Gastrocnemius medialis (tissue), 4 donors: ENCODE results near the gene LPAR3. TPM values are rescaled to one million over a fixed set of nuclear protein-coding genes. Genes with fewer than 3 reads are reported as not detected.

Experiments
- ATAC-seq, 2 donors: fragments of 150-250 bp; one replicate each; pipeline ENCODE4 v1.9.1; 2016
- DNase-seq, 2 donors: peaks; one replicate each; pipeline ENCODE4 v3.0.0-alpha.2; 2019
- H3K27ac ChIP-seq, 4 donors: fragments of 200-600 bp; sonication (generic); 1 replicate in 1 of 4; 2 replicates in 3 of 4; pipeline ENCODE4 v1.5.1; 2016 to 2018; ENCODE audit warnings: mild to moderate bottlenecking in 2 of 4, moderate library complexity in 1 of 4
- H3K27me3 ChIP-seq, 3 donors: fragments of 200-600 bp; sonication (generic) in 2 of 3; 1 replicate in 1 of 3; 2 replicates in 2 of 3; pipeline versions ENCODE4 v1.5.1 to v1.6.0; 2016 to 2019; ENCODE audit warnings: mild to moderate bottlenecking in 1 of 3, moderate library complexity in 1 of 3
- H3K36me3 ChIP-seq, 2 donors: fragments of 200-600 bp; sonication (generic) in 1 of 2; one replicate each; pipeline ENCODE4 v1.5.1; 2017 to 2018
- H3K4me1 ChIP-seq, 2 donors: fragments of 200-600 bp; sonication (generic) in 1 of 2; one replicate each; pipeline ENCODE4 v1.5.1; 2016 to 2017; ENCODE audit warnings: mild to moderate bottlenecking in 2 of 2
- H3K4me3 ChIP-seq, 4 donors: fragments of 200-600 bp; sonication (generic) in 3 of 4; 1 replicate in 1 of 4; 2 replicates in 3 of 4; pipeline ENCODE4 v1.5.1; 2016 to 2019; ENCODE audit warnings: mild to moderate bottlenecking in 2 of 4
- H3K9me3 ChIP-seq, 3 donors: fragments of 200-600 bp; sonication (generic) in 2 of 3; 1 replicate in 1 of 3; 2 replicates in 2 of 3; pipeline ENCODE4 v1.5.1; 2016 to 2019
- CTCF ChIP-seq, 5 experiments: fragments of 450-650 bp in 3 of 5; fragments of 200-600 bp in 2 of 5; sonication (generic) in 2 of 5; IDR thresholded peaks in 4 of 5; conservative IDR thresholded peaks in 1 of 5; 1 replicate in 4 of 5; 2 replicates in 1 of 5; pipeline ENCODE4 v1.5.1; 2016 to 2019; ENCODE audit warnings: antibody characterized with exemption in 5 of 5, mild to moderate bottlenecking in 3 of 5, moderate library complexity in 3 of 5
- POLR2A ChIP-seq, 2 donors: fragments of 450-650 bp; IDR thresholded peaks; one replicate each; pipeline ENCODE4 v1.6.1; 2017; ENCODE audit warnings: antibody characterized with exemption in 2 of 2, mild to moderate bottlenecking in 2 of 2, moderate library complexity in 2 of 2
- in situ Hi-C, 4 donors: fragments of 200-750 bp; cut with MboI; loops; one replicate each; pipeline versions ENCODE4 v1.15.0 to v1.8.0; 2017; ENCODE audit warnings: low sequenced_read_pairs in 4 of 4
- intact Hi-C: fragments of 100-400 bp; cut with DNase I; formaldehyde crosslinking; loops from one replicate; pipeline ENCODE4 v1.15.1; 2023; ENCODE audit warnings: low total_unique reads
- total RNA-seq, 4 donors: library from RNA; depleted of rRNA; stranded (reverse); fragments of >200 nt; gene quantifications; one replicate each; pipeline versions ENCODE4 v1.1.0 to v1.2.3, GENCODE V29; 2016

Gene LPAR3
- total RNA-seq, 4 donors from 2014 or later = not detected

DNA sequence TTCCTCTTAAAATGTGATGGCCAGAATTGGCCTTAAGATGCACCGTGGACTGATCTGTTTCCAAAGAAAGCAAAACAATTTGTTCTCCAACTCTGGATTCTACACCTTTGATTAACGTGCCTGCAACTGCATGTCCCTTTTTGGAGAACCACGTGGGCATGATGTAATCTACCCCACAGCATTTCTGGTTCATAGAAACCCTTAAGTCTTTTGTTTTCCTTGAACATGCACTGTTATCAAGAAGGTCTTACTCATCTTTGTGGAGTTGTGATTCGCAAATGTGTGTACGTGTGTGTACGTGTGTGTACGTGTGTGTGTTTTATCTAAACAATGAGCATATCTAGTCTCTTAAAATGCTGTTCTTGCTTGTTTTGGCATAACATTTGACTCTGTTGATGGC lies 57.8 kb downstream of the LPAR3 start:
- Histone ChIP-seq H3K4me3 (no peak overlapping the region), H3K27ac (no peak overlapping the region), H3K4me1 (no peaks in the 10 kb centered on the region), H3K36me3 (no peaks in the 10 kb centered on the region), H3K9me3 (no peaks in the 10 kb centered on the region), H3K27me3 (peaks cover 0 to 2% (median 0%) of the 10 kb centered on the region in 3 donors)
- intact Hi-C loops (no loop called here), in situ Hi-C loops (no loop called here)
- ATAC-seq (no peak), DNase-seq (no peak)
- TF ChIP-seq CTCF (IDR thresholded peaks at IDR 0.05 in 4 of 5, conservative IDR thresholded peaks at IDR 0.05 in 1 of 5) (no peak), POLR2A (IDR thresholded peaks at IDR 0.05) (no peak)

DNA sequence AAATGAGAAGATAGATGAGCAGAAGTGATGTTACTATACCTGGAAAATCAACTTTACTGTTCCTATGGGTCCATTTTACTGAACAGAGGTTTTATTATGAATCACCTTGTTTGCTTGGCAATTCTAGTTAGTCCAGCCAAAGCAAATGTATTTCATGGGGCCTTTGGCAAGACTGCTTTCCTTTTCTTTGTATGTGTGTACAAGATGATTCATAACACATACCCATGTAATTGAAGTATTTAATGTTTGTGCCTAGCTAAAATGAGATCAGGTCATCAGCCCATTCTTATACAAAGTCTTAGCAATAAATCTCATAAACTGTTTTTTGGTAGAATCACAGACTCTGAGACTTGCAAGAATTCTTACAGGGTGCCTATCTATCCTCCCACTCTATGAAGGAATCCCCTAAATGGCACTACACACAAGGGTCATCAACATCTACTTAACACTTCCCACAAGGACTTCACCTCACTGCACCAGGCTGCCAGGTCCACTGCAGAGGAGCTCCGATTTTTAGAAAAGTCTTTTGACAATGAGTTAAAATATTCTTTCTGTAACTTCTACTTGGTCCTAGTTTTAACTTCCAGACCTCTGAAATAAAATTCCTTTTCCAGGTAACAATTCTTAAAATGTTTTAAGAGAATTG lies 58.5 kb downstream of the LPAR3 start:
- TF ChIP-seq CTCF (IDR thresholded peaks at IDR 0.05 in 4 of 5, conservative IDR thresholded peaks at IDR 0.05 in 1 of 5) = no peak
- TF ChIP-seq POLR2A (IDR thresholded peaks at IDR 0.05) = no peak
- Histone ChIP-seq H3K36me3 (no peaks in the 10 kb centered on the region), H3K4me1 (no peaks in the 10 kb centered on the region), H3K9me3 (no peaks in the 10 kb centered on the region), H3K4me3 (no peak overlapping the region), H3K27me3 (peaks cover 0 to 2% (median 0%) of the 10 kb centered on the region in 3 donors), H3K27ac (no peak overlapping the region)
- no peak for ATAC-seq
- intact Hi-C loops = no loop called here
- in situ Hi-C loops = no loop called here
- no peak for DNase-seq

GRCh38 chr1:84833194-84833593 lies 59.8 kb downstream of the LPAR3 start:
- H3K4me3 ChIP-seq = no peak overlapping the region
- H3K27me3 ChIP-seq = peaks cover 0 to 2% (median 0%) of the 10 kb centered on the region in 3 donors
- no peaks in the 10 kb centered on the region for H3K9me3 ChIP-seq
- in situ Hi-C loops = no loop called here
- H3K36me3 ChIP-seq = no peaks in the 10 kb centered on the region
- TF ChIP-seq POLR2A (IDR thresholded peaks at IDR 0.05) (no peak), CTCF (IDR thresholded peaks at IDR 0.05 in 4 of 5, conservative IDR thresholded peaks at IDR 0.05 in 1 of 5) (no peak)
- H3K4me1 ChIP-seq = no peaks in the 10 kb centered on the region
- ATAC-seq = no peak
- DNase-seq = no peak
- intact Hi-C loops = no loop called here
- no peak overlapping the region for H3K27ac ChIP-seq

DNA sequence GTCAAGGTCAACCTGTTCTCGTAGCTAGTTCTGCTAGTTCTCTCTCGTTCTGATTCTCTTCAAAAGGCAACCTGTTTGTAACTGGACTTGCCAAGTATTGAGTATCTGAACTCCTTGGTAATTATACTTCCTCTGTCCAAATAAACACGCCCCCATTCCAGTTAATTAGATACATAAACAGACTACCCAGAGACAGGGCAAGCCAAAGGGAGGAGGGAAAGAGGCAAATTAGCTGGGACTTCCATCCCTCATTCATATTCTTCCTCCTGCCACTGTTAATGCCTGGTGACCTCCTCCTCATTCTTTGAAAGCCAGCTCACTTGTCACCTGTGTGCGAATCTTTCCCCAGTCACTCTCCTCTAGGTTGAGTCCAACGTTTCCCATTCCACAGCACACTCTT lies 62.9 kb downstream of the LPAR3 start:
- ATAC-seq (no peak), DNase-seq (no peak)
- intact Hi-C loops (no loop called here), in situ Hi-C loops (no loop called here)
- no peak for TF ChIP-seq POLR2A (IDR thresholded peaks at IDR 0.05)
- TF ChIP-seq CTCF (IDR thresholded peaks at IDR 0.05 in 4 of 5, conservative IDR thresholded peaks at IDR 0.05 in 1 of 5) = no peak
- H3K27ac ChIP-seq = no peak overlapping the region
- H3K27me3 ChIP-seq = peaks cover 0 to 2% (median 0%) of the 10 kb centered on the region in 3 donors
- H3K36me3 ChIP-seq = no peaks in the 10 kb centered on the region
- no peak overlapping the region for H3K4me3 ChIP-seq
- no peaks in the 10 kb centered on the region for H3K4me1 ChIP-seq
- H3K9me3 ChIP-seq = no peaks in the 10 kb centered on the region

- Histone ChIP-seq H3K4me1 (no peaks in the 10 kb centered on the region), H3K9me3 (no peaks in the 10 kb centered on the region), H3K27ac (no peak overlapping the region), H3K36me3 (no peaks in the 10 kb centered on the region), H3K27me3 (peaks cover 0 to 2% (median 0%) of the 10 kb centered on the region in 3 donors), H3K4me3 (no peak overlapping the region)
- in situ Hi-C loops = no loop called here
- TF ChIP-seq POLR2A (IDR thresholded peaks at IDR 0.05) (no peak), CTCF (IDR thresholded peaks at IDR 0.05 in 4 of 5, conservative IDR thresholded peaks at IDR 0.05 in 1 of 5) (no peak)
- no peak for DNase-seq
- no peak for ATAC-seq
- intact Hi-C loops = no loop called here
Observed at GRCh38 chr1:84827976-84828375, 65.0 kb downstream of the LPAR3 start.
